GM12878 (cell line): ENCODE data around the gene NID1. TPM values are rescaled to one million over a fixed set of nuclear protein-coding genes. Genes with fewer than 3 reads are reported as not detected.

Source experiments
- ATAC-seq: fragments of 200-7000 bp; cut with Tn5 transposase; 3 replicates; pipeline ENCODE4 v1.9.1; 2020; ENCODE audit warnings: mild to moderate bottlenecking, moderate library complexity
- BruUV-seq: library from RNA; stranded (reverse); fragments of 400-500 nt; replicated peaks from 2 replicates; lab custom pipeline; 2021; lab: Mats Ljungman, UMichigan
- CTCF ChIA-PET: fragments of 300-600 bp; sonication (Branson Sonifier 250); formaldehyde crosslinking; extraction: SDS; loops from one replicate; lab custom pipeline; 2021; ENCODE audit warnings: inconsistent platforms; lab: Yijun Ruan, JAX
- POLR2A ChIA-PET: fragments of 350-600 bp; formaldehyde crosslinking; extraction: SDS; loops from one replicate; lab custom pipeline; 2021; ENCODE audit warnings: inconsistent platforms; lab: Charles Lee
- RAD21 ChIA-PET: fragments of 300-600 bp; sonication (Branson Sonifier 250); formaldehyde crosslinking; loops from one replicate; lab custom pipeline; 2023; ENCODE audit warnings: antibody characterized with exemption; ENCODE audit not compliant: unreplicated experiment; lab: Charles Lee
- SMC1A ChIA-PET: fragments of 300-600 bp; sonication (Branson Sonifier 250); formaldehyde crosslinking; loops from one replicate; lab custom pipeline; 2023; ENCODE audit not compliant: unreplicated experiment, uncharacterized antibody; lab: Charles Lee
- DNase-seq: peaks from one replicate; pipeline ENCODE4 v3.0.0-alpha.2; 2011; ENCODE audit warnings: low read depth, low spot score
- FAIRE-seq: peaks from 3 replicates; lab custom pipeline; 2011; peaks lifted over from hg19 to GRCh38; lab: Jason Lieb, UNC
- H2AFZ ChIP-seq: 2 replicates; pipeline ENCODE4 v1.6.0; 2011; ENCODE audit warnings: low read depth, low read length, control low read depth; ENCODE audit not compliant: control insufficient read depth
- H3K27ac ChIP-seq: 2 replicates; pipeline ENCODE4 v1.5.1; 2011; ENCODE audit warnings: control low read depth; ENCODE audit not compliant: control insufficient read depth, insufficient read depth
- H3K27me3 ChIP-seq, 2 experiments: replicated peaks in 1 of 2; 2 replicates each; pipeline versions ENCODE4 v1.6.0 to v1.6.1; 2011; ENCODE audit warnings: low read length in 1 of 2; ENCODE audit not compliant: control insufficient read depth in 2 of 2, insufficient read depth in 2 of 2
- H3K36me3 ChIP-seq, 2 experiments: 2 replicates each; pipeline ENCODE4 v1.5.1; 2011; ENCODE audit warnings: low read length in 1 of 2; ENCODE audit not compliant: control insufficient read depth in 2 of 2, insufficient read depth in 2 of 2
- H3K4me1 ChIP-seq: 2 replicates; pipeline ENCODE4 v1.6.1; 2011; ENCODE audit warnings: mild to moderate bottlenecking, low read length, moderate library complexity, mixed read lengths; ENCODE audit not compliant: control insufficient read depth, insufficient read depth
- H3K4me2 ChIP-seq: 2 replicates; pipeline ENCODE4 v1.6.0; 2011; ENCODE audit warnings: control low read depth; ENCODE audit not compliant: control insufficient read depth, insufficient read depth
- H3K4me3 ChIP-seq: fragments of 200-600 bp; sonication (generic); 2 replicates; pipeline ENCODE4 v1.5.1; 2016
- H3K79me2 ChIP-seq: 2 replicates; pipeline ENCODE4 v1.6.0; 2011; ENCODE audit warnings: low read length; ENCODE audit not compliant: control insufficient read depth, insufficient read depth
- H3K9ac ChIP-seq: 2 replicates; pipeline ENCODE4 v1.8.0; 2011; ENCODE audit warnings: low read length, control low read depth, mixed read lengths; ENCODE audit not compliant: control insufficient read depth, insufficient read depth
- H3K9me3 ChIP-seq: replicated peaks from 3 replicates; pipeline ENCODE4 v1.5.1; 2011; ENCODE audit warnings: mild to moderate bottlenecking, low read length; ENCODE audit not compliant: control insufficient read depth, insufficient read depth
- H4K20me1 ChIP-seq: 2 replicates; pipeline ENCODE4 v1.6.0; 2011; ENCODE audit not compliant: control insufficient read depth, insufficient read depth
- EGR1 ChIP-seq, 2 experiments: IDR thresholded peaks; 1 replicate in 1 of 2; 2 replicates in 1 of 2; pipeline ENCODE4 v1.6.1; 2011 to 2012; ENCODE audit warnings: low read depth in 2 of 2, low read length in 2 of 2, borderline replicate concordance in 1 of 2, mild to moderate bottlenecking in 1 of 2, moderate library complexity in 1 of 2
- HDGF ChIP-seq: fragments of 450-650 bp; IDR thresholded peaks from 2 replicates; pipeline ENCODE4 v1.6.1; 2016; ENCODE audit warnings: antibody characterized with exemption
- IKZF2 ChIP-seq, 2 experiments: fragments of 450-650 bp; IDR thresholded peaks; 2 replicates each; pipeline ENCODE4 v1.6.1; 2017; ENCODE audit warnings: mild to moderate bottlenecking in 2 of 2, moderate library complexity in 2 of 2
- RELA ChIP-seq: fragments of 450-650 bp; IDR thresholded peaks from 2 replicates; pipeline ENCODE4 v1.8.0; 2014; ENCODE audit warnings: borderline replicate concordance; ENCODE audit not compliant: partially characterized antibody
- SIN3A ChIP-seq: IDR thresholded peaks from 2 replicates; pipeline ENCODE4 v1.6.1; 2012; ENCODE audit warnings: low read depth, low read length, improper control_type of control experiment
- STAT1 ChIP-seq: fragments of 450-650 bp; conservative IDR thresholded peaks from 2 replicates; pipeline ENCODE4 v1.6.1; 2014; ENCODE audit warnings: antibody characterized with exemption, mild to moderate bottlenecking
- ZBTB11 ChIP-seq: fragments of 450-650 bp; formaldehyde crosslinking; IDR thresholded peaks from 2 replicates; pipeline ENCODE4 v1.5.0; 2022; ENCODE audit warnings: mild to moderate bottlenecking, missing genetic modification characterization
- ZZZ3 ChIP-seq: IDR thresholded peaks from 2 replicates; pipeline ENCODE4 v1.6.1; 2011; ENCODE audit warnings: low read depth; ENCODE audit not compliant: control insufficient read depth, insufficient read length
- WGBS: methylation state at CpG from one replicate; pipeline ENCODE4 v1.1.6; 2016; ENCODE audit warnings: low lambda C conversion rate; ENCODE audit not compliant: insufficient replicate concordance, insufficient coverage; ENCODE audit errors: missing lambda C conversion rate; 5-methylcytosine and 5-hydroxymethylcytosine counted together
- in situ Hi-C: fragments of 300-500 bp; cut with MboI; formaldehyde crosslinking; loops from 9 replicates; pipeline ENCODE4 v1.14.3; 2018; ENCODE audit warnings: mixed read lengths
- intact Hi-C: fragments of 100-400 bp; cut with micrococcal nuclease; formaldehyde crosslinking; loops from one replicate; pipeline ENCODE4 v1.14.2; 2022; ENCODE audit not compliant: unreplicated experiment
- polyA plus RNA-seq, 11 experiments: library from polyadenylated mRNA; depleted of rRNA in 4 of 11; unstranded in 6 of 11; stranded (reverse) in 5 of 11; fragments of >200 nt; fragmentation: Nextera tagmentation in 4 of 11; fragmentation: Illumina TruSeq in 1 of 11; extraction: Ambion mirVana in 4 of 11; extraction: Trizol in 1 of 11; gene quantifications; 1 replicate in 1 of 11; 2 replicates in 10 of 11; pipeline versions ENCODE4 v1.2.1 to v1.2.3, GENCODE V29; 2011 to 2016; ENCODE audit warnings: inconsistent platforms in 2 of 11, missing spikeins in 2 of 11, low read depth in 1 of 11
- total RNA-seq, 4 experiments: library from RNA; depleted of rRNA in 3 of 4; stranded (reverse); fragments of >200 nt in 3 of 4; fragmentation: Illumina TruSeq in 1 of 4; extraction: Trizol in 1 of 4; gene quantifications; 2 replicates each; pipeline versions ENCODE4 v1.2.1 to v1.2.3, GENCODE V29; 2013 to 2021

NID1 gene
- total and polyA plus RNA-seq, 10 of the 15 experiments (the other 5 are each of a cell fraction or from before 2014, with no cell fraction given): 4.2 to 25.7 (median 11.3) TPM

DNA sequence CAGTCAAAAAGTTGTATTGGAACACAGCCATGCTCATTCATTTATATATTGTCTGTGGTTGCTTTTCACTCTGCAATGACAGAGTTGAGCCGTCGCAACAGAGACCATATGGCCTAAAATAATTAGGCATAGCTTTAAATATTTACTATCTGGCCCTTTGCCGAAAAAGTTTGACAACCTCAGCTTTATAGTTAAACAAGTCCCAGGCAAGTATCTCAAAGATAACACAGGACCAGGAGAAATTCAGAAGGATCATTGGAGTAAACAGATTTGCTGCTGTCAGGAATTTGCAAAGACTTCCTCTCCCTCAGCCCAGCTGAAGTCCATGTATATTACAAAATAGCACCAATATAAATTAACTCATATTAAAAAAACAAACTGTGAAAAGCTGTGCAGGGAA lies 34.4 kb downstream of the NID1 start (continued):
- TF ChIP-seq RELA (no peak), ZBTB11 (CRISPR knock-in tag) (no peak), ZZZ3 (no peak), SIN3A (no peak), STAT1 (no peak)

DNA sequence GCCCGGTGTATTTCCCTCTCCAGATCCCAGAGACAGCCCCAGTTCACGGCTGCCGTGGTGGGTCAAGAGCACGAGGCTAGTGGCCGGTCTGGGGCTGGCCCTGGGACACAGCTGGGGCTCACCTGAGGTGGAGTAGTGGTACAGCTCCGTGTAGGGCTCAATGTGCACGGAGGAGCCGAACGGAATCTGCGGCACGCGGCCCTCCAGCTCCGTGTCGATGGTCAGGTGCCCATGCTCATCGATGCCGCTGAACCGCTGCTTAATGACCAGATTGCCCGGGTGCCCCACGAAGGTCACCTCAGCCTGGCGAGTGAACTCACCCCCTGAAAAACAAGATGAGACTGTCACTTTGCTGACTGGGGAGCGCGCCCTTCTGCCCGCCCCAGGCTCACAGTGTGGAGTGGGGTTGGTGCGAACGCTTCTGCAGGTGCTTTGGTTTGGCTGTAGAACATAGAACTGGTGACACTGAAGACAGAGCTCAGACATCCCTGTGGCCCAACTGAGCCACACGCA lies 35.4 kb downstream of the NID1 start:
- DNase-seq: no peak
- TF ChIP-seq EGR1 (IDR thresholded peaks at IDR 0.05; ENCODE audit: borderline replicate concordance in 1 of 2, low read depth in 2 of 2, low read length in 2 of 2) (no peak), HDGF (no peak), IKZF2 (IDR thresholded peaks at IDR 0.05) (no peak)
- Histone ChIP-seq H3K27ac (no peak overlapping the region), H3K79me2 (no peaks in the 10 kb centered on the region), H3K4me1 (no peaks in the 10 kb centered on the region), H3K4me2 (no peak overlapping the region), H3K9ac (no peak overlapping the region), H4K20me1 (no peaks in the 10 kb centered on the region), H3K36me3 (peaks cover 0 to 8% of the 10 kb centered on the region in 2 experiments; a peak in 3 of 4 replicates), H2AFZ (no peak overlapping the region), H3K4me3 (no peak overlapping the region), H3K9me3 (no peaks in the 10 kb centered on the region), H3K27me3 (no peaks in the 10 kb centered on the region)
- ChIA-PET RAD21 (no interaction called here), SMC1A (interaction anchor here (1.2 kb wide), 1 partner anchor 13 kb away, joined by 3 read pairs; no protein-coding TSS in a partner anchor), POLR2A (no interaction called here), CTCF (no interaction called here)
- no peak for ATAC-seq
- no TSS peak for BruUV-seq
- in situ Hi-C loops: no loop called here
- WGBS: 84% methylated on average over 23 of the region's 26 CpGs
- intact Hi-C loops: no loop called here
- FAIRE-seq: no peak
